ENCODE results near the gene C8B.

C8B gene

GRCh38 chr1:56965916-56966697 lies at the start of gene C8B:
Gene C8B (minus strand): TSS chr1:56966015. CDS start chr1:56965948, 67 bp downstream.
- H3K4me3 ChIP-seq (ENCODE audit: low read length) = no peak within 1 kb of the TSS
- DNase-seq (ENCODE audit: low read depth) = no peak
- no peak within 1 kb of the TSS for H3K9ac ChIP-seq (ENCODE audit: low read length)
- no peaks in the 10 kb centered on the region for H3K27me3 ChIP-seq (replicated peaks; ENCODE audit: control insufficient read depth, insufficient read depth, low read length)
- no peaks in the 10 kb centered on the region for H3K4me1 ChIP-seq (ENCODE audit: control insufficient read depth, insufficient read depth, low read length)
- no peaks in the 10 kb centered on the region for H3K36me3 ChIP-seq (ENCODE audit: control insufficient read depth, insufficient read depth, low read length, severe bottlenecking)
- no peaks in the 10 kb centered on the region for H3K9me3 ChIP-seq (ENCODE audit: control insufficient read depth, low read length)

GRCh38 chr1:57015071-57015470 lies 49.3 kb upstream of the C8B start:
- no peaks in the 10 kb centered on the region for H3K36me3 ChIP-seq (ENCODE audit: control insufficient read depth, insufficient read depth, low read length, severe bottlenecking)
- no peaks in the 10 kb centered on the region for H3K9me3 ChIP-seq (ENCODE audit: control insufficient read depth, low read length)
- no peaks in the 10 kb centered on the region for H3K27me3 ChIP-seq (replicated peaks; ENCODE audit: control insufficient read depth, insufficient read depth, low read length)
- no peak for DNase-seq (ENCODE audit: low read depth)
- no peak overlapping the region for H3K9ac ChIP-seq (ENCODE audit: low read length)
- H3K4me3 ChIP-seq (ENCODE audit: low read length) = no peak overlapping the region
- no peaks in the 10 kb centered on the region for H3K4me1 ChIP-seq (ENCODE audit: control insufficient read depth, insufficient read depth, low read length)

- H3K27me3 ChIP-seq (replicated peaks; ENCODE audit: control insufficient read depth, insufficient read depth, low read length) = no peaks in the 10 kb centered on the region
- no peaks in the 10 kb centered on the region for H3K4me1 ChIP-seq (ENCODE audit: control insufficient read depth, insufficient read depth, low read length)
- DNase-seq (ENCODE audit: low read depth) = no peak
- no peaks in the 10 kb centered on the region for H3K9me3 ChIP-seq (ENCODE audit: control insufficient read depth, low read length)
- H3K4me3 ChIP-seq (ENCODE audit: low read length) = no peak overlapping the region
- H3K36me3 ChIP-seq (ENCODE audit: control insufficient read depth, insufficient read depth, low read length, severe bottlenecking) = no peaks in the 10 kb centered on the region
- H3K9ac ChIP-seq (ENCODE audit: low read length) = no peak overlapping the region
Observed at GRCh38 chr1:57013522-57013921, 47.7 kb upstream of the C8B start.

DNA sequence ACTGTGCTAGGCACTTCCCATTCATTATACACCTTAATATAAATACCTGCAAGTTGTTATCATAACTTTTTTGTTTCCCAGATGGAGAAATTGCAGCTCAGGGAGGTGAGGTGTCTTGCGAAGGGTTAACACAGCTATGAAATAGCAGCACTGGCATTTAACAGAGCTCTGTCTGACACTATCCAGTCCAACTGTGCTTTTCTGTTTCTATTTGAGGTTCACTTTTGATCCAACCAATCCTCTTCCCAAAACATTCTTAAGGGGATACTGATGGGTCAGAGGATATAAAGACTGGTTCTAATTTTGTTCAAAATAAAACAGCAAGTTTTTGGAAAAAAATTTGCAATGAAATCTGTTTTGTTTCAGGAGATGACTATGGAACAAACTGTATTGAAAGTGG lies 46.5 kb upstream of the C8B start:
- no peak for DNase-seq (ENCODE audit: low read depth)
- no peak overlapping the region for H3K9ac ChIP-seq (ENCODE audit: low read length)

GRCh38 chr1:57010511-57010910 lies 44.7 kb upstream of the C8B start:
- Histone ChIP-seq H3K9me3 (ENCODE audit: control insufficient read depth, low read length) (no peaks in the 10 kb centered on the region), H3K27me3 (replicated peaks; ENCODE audit: control insufficient read depth, insufficient read depth, low read length) (no peaks in the 10 kb centered on the region), H3K4me3 (ENCODE audit: low read length) (no peak overlapping the region), H3K36me3 (ENCODE audit: control insufficient read depth, insufficient read depth, low read length, severe bottlenecking) (no peaks in the 10 kb centered on the region), H3K9ac (ENCODE audit: low read length) (no peak overlapping the region), H3K4me1 (ENCODE audit: control insufficient read depth, insufficient read depth, low read length) (peaks cover 4% of the 10 kb centered on the region)
- DNase-seq (ENCODE audit: low read depth) = no peak

More for the DNA sequence above, 46.5 kb upstream of the C8B start:
- Histone ChIP-seq H3K36me3 (ENCODE audit: control insufficient read depth, insufficient read depth, low read length, severe bottlenecking) (no peaks in the 10 kb centered on the region), H3K27me3 (replicated peaks; ENCODE audit: control insufficient read depth, insufficient read depth, low read length) (no peaks in the 10 kb centered on the region), H3K9me3 (ENCODE audit: control insufficient read depth, low read length) (no peaks in the 10 kb centered on the region), H3K4me3 (ENCODE audit: low read length) (no peak overlapping the region), H3K4me1 (ENCODE audit: control insufficient read depth, insufficient read depth, low read length) (peaks cover 4% of the 10 kb centered on the region)

- peaks cover 15% of the 10 kb centered on the region for H3K4me1 ChIP-seq (ENCODE audit: control insufficient read depth, insufficient read depth, low read length)
- H3K4me3 ChIP-seq (ENCODE audit: low read length) = no peak overlapping the region
- H3K9me3 ChIP-seq (ENCODE audit: control insufficient read depth, low read length) = no peaks in the 10 kb centered on the region
- no peak overlapping the region for H3K9ac ChIP-seq (ENCODE audit: low read length)
- H3K27me3 ChIP-seq (replicated peaks; ENCODE audit: control insufficient read depth, insufficient read depth, low read length) = no peaks in the 10 kb centered on the region
- no peaks in the 10 kb centered on the region for H3K36me3 ChIP-seq (ENCODE audit: control insufficient read depth, insufficient read depth, low read length, severe bottlenecking)
- peak; percentile 10 for DNase-seq (ENCODE audit: low read depth)
Observed at GRCh38 chr1:57007948-57008347, 42.1 kb upstream of the C8B start.

DNA sequence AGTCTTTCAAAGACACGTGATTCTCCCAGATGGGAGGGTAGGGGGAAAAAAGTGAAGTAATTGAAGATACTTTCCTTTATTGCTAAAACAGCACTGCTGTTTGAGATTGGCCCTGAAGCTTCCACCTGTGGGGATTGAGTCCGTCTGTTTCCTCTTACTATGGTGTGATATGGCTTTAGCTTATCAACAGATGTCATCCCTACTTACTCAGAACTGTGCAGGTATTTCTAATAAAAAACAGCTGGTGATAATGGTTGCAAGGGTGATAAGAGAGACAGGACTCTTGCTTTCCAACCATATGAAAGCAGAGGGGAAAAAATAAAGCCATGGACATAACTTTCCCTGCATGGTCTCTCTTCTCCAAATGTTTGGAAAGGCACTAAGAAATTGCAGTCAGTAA lies 41.7 kb upstream of the C8B start:
- no peak for DNase-seq (ENCODE audit: low read depth)
- no peaks in the 10 kb centered on the region for H3K27me3 ChIP-seq (replicated peaks; ENCODE audit: control insufficient read depth, insufficient read depth, low read length)
- H3K36me3 ChIP-seq (ENCODE audit: control insufficient read depth, insufficient read depth, low read length, severe bottlenecking) = no peaks in the 10 kb centered on the region
- H3K9ac ChIP-seq (ENCODE audit: low read length) = no peak overlapping the region
- H3K9me3 ChIP-seq (ENCODE audit: control insufficient read depth, low read length) = no peaks in the 10 kb centered on the region
- H3K4me1 ChIP-seq (ENCODE audit: control insufficient read depth, insufficient read depth, low read length) = peaks cover 17% of the 10 kb centered on the region
- H3K4me3 ChIP-seq (ENCODE audit: low read length) = no peak overlapping the region

GRCh38 chr1:57003398-57004139 lies 37.8 kb upstream of the C8B start:
- DNase-seq (ENCODE audit: low read depth) = peak; percentile 14
- Histone ChIP-seq H3K4me3 (ENCODE audit: low read length) (no peak overlapping the region), H3K27me3 (replicated peaks; ENCODE audit: control insufficient read depth, insufficient read depth, low read length) (no peaks in the 10 kb centered on the region), H3K9me3 (ENCODE audit: control insufficient read depth, low read length) (no peaks in the 10 kb centered on the region), H3K4me1 (ENCODE audit: control insufficient read depth, insufficient read depth, low read length) (peaks cover 17% of the 10 kb centered on the region), H3K36me3 (ENCODE audit: control insufficient read depth, insufficient read depth, low read length, severe bottlenecking) (no peaks in the 10 kb centered on the region), H3K9ac (ENCODE audit: low read length) (no peak overlapping the region)

DNA sequence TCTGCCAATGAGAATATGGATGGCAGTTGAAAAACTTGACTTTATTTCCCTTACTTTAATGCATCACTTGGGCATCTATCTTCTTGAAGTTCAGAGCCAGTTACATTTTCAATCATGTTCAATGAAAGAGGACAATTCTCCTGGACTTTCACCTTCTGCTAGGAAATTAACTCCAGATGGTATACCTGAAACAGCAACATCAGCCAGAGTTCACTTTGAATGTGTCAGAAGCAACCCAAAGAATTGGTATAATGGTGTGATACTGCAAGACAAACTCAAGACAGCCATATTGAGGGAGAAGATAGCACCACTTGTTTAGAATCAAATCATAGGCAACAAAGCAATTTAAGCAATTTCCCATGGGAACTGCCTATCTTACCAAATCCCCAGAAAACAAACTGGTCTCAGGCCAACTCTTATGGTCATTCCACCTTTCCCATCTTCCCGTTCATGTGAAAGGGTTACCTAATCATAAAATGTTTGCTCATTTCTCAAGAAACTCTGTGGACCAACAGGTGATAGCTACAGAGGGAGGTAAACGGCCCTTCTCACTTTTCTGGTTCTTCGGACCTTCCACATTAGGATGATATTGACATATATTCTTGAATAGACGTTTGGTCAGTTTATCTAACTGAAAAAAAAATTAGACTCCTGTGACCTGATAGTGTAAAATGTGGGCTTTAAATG lies 29.7 kb upstream of the C8B start:
- no peak overlapping the region for H3K4me3 ChIP-seq (ENCODE audit: low read length)
- H3K9me3 ChIP-seq (ENCODE audit: control insufficient read depth, low read length) = no peaks in the 10 kb centered on the region
- H3K36me3 ChIP-seq (ENCODE audit: control insufficient read depth, insufficient read depth, low read length, severe bottlenecking) = no peaks in the 10 kb centered on the region
- DNase-seq (ENCODE audit: low read depth) = no peak
- H3K9ac ChIP-seq (ENCODE audit: low read length) = no peak overlapping the region
- H3K27me3 ChIP-seq (replicated peaks; ENCODE audit: control insufficient read depth, insufficient read depth, low read length) = no peaks in the 10 kb centered on the region
- no peaks in the 10 kb centered on the region for H3K4me1 ChIP-seq (ENCODE audit: control insufficient read depth, insufficient read depth, low read length)

GRCh38 chr1:56993475-56993874 lies 27.7 kb upstream of the C8B start:
- Histone ChIP-seq H3K9me3 (ENCODE audit: control insufficient read depth, low read length) (no peaks in the 10 kb centered on the region), H3K4me3 (ENCODE audit: low read length) (no peak overlapping the region), H3K9ac (ENCODE audit: low read length) (no peak overlapping the region), H3K4me1 (ENCODE audit: control insufficient read depth, insufficient read depth, low read length) (no peaks in the 10 kb centered on the region), H3K36me3 (ENCODE audit: control insufficient read depth, insufficient read depth, low read length, severe bottlenecking) (no peaks in the 10 kb centered on the region), H3K27me3 (replicated peaks; ENCODE audit: control insufficient read depth, insufficient read depth, low read length) (no peaks in the 10 kb centered on the region)
- no peak for DNase-seq (ENCODE audit: low read depth)
